Measurements from ENCODE around the gene DEXI.

DEXI gene

GRCh38 chr16:10965440-10966061 is 23.3 kb upstream of the DEXI start:
- ATAC-seq: no peak
- TF ChIP-seq TCF4 (CRISPR knock-in tag; IDR thresholded peaks at IDR 0.05; ENCODE audit: borderline replicate concordance) (no peak), BACH2 (CRISPR knock-in tag; IDR thresholded peaks at IDR 0.05; ENCODE audit: borderline replicate concordance) (no peak), ZNF565 (CRISPR knock-in tag; conservative IDR thresholded peaks at IDR 0.05; ENCODE audit: low read depth) (no peak), ESRRG (CRISPR knock-in tag; IDR thresholded peaks at IDR 0.05) (no peak), CREB5 (CRISPR knock-in tag; IDR thresholded peaks at IDR 0.05; ENCODE audit: low read depth) (no peak), PPARA (CRISPR knock-in tag; IDR thresholded peaks at IDR 0.05; ENCODE audit: borderline replicate concordance) (no peak), PATZ1 (CRISPR knock-in tag; IDR thresholded peaks at IDR 0.05; ENCODE audit: borderline replicate concordance) (no peak), CSDC2 (CRISPR knock-in tag; IDR thresholded peaks at IDR 0.05) (no peak)

GRCh38 chr16:10964891-10965326 is 22.6 kb upstream of the DEXI start:
- no peak for ATAC-seq

More at GRCh38 chr16:10964891-10965326, 22.6 kb upstream of the DEXI start:
- TF ChIP-seq ZC3H10 (CRISPR knock-in tag; IDR thresholded peaks at IDR 0.05) (no peak), ZFP3 (CRISPR knock-in tag; IDR thresholded peaks at IDR 0.05) (no peak), POU6F1 (CRISPR knock-in tag; IDR thresholded peaks at IDR 0.05; ENCODE audit: borderline replicate concordance, low read depth) (no peak), ZNF70 (CRISPR knock-in tag; IDR thresholded peaks at IDR 0.05) (no peak), GLIS3 (CRISPR knock-in tag; IDR thresholded peaks at IDR 0.05) (no peak), ZNF565 (CRISPR knock-in tag; conservative IDR thresholded peaks at IDR 0.05; ENCODE audit: low read depth) (no peak), SNAI2 (CRISPR knock-in tag; IDR thresholded peaks at IDR 0.05) (no peak), RARB (CRISPR knock-in tag; IDR thresholded peaks at IDR 0.05) (no peak), TCF4 (CRISPR knock-in tag; IDR thresholded peaks at IDR 0.05; ENCODE audit: borderline replicate concordance) (no peak), ISL1 (CRISPR knock-in tag; IDR thresholded peaks at IDR 0.05) (no peak), TSHZ2 (CRISPR knock-in tag; IDR thresholded peaks at IDR 0.05) (no peak), ARNTL (CRISPR knock-in tag; IDR thresholded peaks at IDR 0.05; ENCODE audit: borderline replicate concordance, low read depth) (no peak), ZFP30 (CRISPR knock-in tag; IDR thresholded peaks at IDR 0.05) (no peak), CSDC2 (CRISPR knock-in tag; IDR thresholded peaks at IDR 0.05) (no peak), CSRNP3 (CRISPR knock-in tag; IDR thresholded peaks at IDR 0.05) (no peak), TOX (CRISPR knock-in tag; IDR thresholded peaks at IDR 0.05; ENCODE audit: borderline replicate concordance) (no peak), OSR1 (CRISPR knock-in tag; IDR thresholded peaks at IDR 0.05) (no peak), PPARA (CRISPR knock-in tag; IDR thresholded peaks at IDR 0.05; ENCODE audit: borderline replicate concordance) (no peak), BACH2 (CRISPR knock-in tag; IDR thresholded peaks at IDR 0.05; ENCODE audit: borderline replicate concordance) (no peak)

Measured in SK-N-SH treated with all-trans-retinoic acid at 6 μM for 48 hours (cell line).